ENCODE results near the gene CISD1. TPM values are rescaled to one million over a fixed set of nuclear protein-coding genes. Genes with fewer than 3 reads are reported as not detected.

Gene CISD1
- total and polyA plus RNA-seq, 8 donors, result 1.2 to 93.6 (median 14.7) TPM

DNA sequence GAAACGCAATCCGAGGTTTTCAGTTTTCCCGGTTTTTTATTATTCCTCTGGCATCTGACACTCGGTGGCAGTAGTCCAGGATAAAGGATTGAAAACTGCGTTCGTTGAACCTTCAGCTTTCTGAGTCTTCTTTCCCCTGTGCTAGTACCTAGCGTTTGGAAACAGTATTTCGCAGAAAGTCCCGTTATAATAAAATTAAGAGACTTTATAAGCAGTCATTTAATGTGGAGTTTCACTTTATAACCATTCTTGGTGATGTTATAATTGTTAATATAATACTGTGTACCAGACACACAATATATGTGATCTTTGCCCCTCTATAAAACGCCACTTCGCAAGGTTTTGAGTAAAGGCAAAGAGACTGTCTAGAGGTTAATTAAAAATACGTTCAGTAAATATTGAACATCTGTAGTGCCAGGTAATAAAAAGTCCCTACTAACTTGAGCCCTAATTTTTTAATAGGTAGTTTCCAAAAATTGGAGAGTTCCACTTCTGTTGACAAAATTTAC, 874 bp downstream of the CISD1 start:
- no peaks in the 10 kb centered on the region for H3K36me3 ChIP-seq
- TF ChIP-seq EP300 (IDR thresholded peaks at IDR 0.05) (no peak), POLR2AphosphoS5 (IDR thresholded peaks at IDR 0.05) (no peak)
- DNase-seq, result no peak
- H3K9me3 ChIP-seq, result no peaks in the 10 kb centered on the region
- intact Hi-C loops (cut with DNase I; ENCODE audit: low total_unique reads), result no loop called here
- H3K27me3 ChIP-seq, result no peaks in the 10 kb centered on the region
- H3K4me1 ChIP-seq, result peaks cover 6 to 41% (median 25%) of the 10 kb centered on the region in 4 donors
- H3K4me3 ChIP-seq, result peak overlapping the region; percentile 75 to 89 (median 83)
- WGBS, 5 donors, result 7 to 18% (median 10%) methylated on average over 12 of the region's 12 CpGs
- H3K27ac ChIP-seq, result peak overlapping the region; percentile 90 to 100 (median 98)

DNA sequence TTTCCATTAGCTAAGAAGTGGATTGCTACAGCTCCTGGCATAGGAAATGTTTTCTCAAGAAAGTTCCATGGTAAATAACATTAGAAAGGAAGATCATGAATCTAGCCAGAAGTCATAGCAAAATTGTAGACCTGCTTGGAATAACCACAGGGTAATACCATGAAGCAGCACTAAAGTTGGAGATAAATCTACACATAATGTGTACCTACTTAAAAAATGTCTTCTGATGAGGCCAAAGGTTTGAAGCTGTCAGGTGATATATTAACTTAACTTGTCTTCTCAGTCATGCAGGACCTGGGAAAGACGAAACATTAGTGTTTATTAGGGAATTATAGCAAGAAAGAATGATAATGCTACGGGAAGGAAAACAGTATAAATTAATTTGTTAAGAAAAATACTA, 6.3 kb downstream of the CISD1 start:
- Histone ChIP-seq H3K27me3 (no peaks in the 10 kb centered on the region), H3K4me1 (peaks cover 0 to 29% (median 6%) of the 10 kb centered on the region in 4 donors), H3K9me3 (no peaks in the 10 kb centered on the region), H3K27ac (peak overlapping the region in 2 of 5 donors; percentile 9 to 33), H3K36me3 (peaks cover 0 to 20% (median 16%) of the 10 kb centered on the region in 4 donors), H3K4me3 (no peak overlapping the region)
- 74 to 97% (median 85%) methylated on average over 2 of the region's 2 CpGs for WGBS, 5 donors
- no peak for DNase-seq
- intact Hi-C loops (cut with DNase I; ENCODE audit: low total_unique reads), result no loop called here
- no peak for TF ChIP-seq POLR2AphosphoS5 (IDR thresholded peaks at IDR 0.05)
- TF ChIP-seq EP300 (IDR thresholded peaks at IDR 0.05), result no peak
- TF ChIP-seq POLR2A (IDR thresholded peaks at IDR 0.05), result no peak
- TF ChIP-seq, protein P1, sequence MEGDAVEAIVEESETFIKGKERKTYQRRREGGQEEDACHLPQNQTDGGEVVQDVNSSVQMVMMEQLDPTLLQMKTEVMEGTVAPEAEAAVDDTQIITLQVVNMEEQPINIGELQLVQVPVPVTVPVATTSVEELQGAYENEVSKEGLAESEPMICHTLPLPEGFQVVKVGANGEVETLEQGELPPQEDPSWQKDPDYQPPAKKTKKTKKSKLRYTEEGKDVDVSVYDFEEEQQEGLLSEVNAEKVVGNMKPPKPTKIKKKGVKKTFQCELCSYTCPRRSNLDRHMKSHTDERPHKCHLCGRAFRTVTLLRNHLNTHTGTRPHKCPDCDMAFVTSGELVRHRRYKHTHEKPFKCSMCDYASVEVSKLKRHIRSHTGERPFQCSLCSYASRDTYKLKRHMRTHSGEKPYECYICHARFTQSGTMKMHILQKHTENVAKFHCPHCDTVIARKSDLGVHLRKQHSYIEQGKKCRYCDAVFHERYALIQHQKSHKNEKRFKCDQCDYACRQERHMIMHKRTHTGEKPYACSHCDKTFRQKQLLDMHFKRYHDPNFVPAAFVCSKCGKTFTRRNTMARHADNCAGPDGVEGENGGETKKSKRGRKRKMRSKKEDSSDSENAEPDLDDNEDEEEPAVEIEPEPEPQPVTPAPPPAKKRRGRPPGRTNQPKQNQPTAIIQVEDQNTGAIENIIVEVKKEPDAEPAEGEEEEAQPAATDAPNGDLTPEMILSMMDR (IDR thresholded peaks at IDR 0.05), result no peak

DNA sequence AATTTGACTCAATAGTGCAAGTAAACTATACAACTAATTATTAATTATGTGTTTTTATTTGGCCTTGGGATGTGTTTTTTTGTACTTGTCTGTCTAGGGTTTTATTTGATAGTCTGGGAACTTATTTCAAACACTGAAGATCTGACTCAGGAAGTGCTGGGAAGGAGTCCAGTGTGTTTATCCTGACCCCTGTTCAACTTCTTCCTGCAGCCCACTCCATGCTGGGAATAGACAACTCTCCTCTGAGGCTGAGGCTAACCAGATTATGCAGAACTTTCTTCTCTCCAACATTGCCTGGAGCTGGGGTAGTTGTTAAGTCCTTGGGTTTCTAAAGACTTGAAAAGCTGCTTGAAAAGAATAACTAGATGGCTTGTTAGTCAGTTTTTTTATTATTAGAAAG, 6.9 kb downstream of the CISD1 start:
- intact Hi-C loops (cut with DNase I; ENCODE audit: low total_unique reads), result no loop called here
- DNase-seq, result peak in 1 of 2 donors; percentile 19
- Histone ChIP-seq H3K27ac (peak overlapping the region in 2 of 5 donors; percentile 9 to 33), H3K36me3 (peaks cover 0 to 20% (median 16%) of the 10 kb centered on the region in 4 donors), H3K9me3 (no peaks in the 10 kb centered on the region), H3K27me3 (no peaks in the 10 kb centered on the region), H3K4me3 (no peak overlapping the region), H3K4me1 (peaks cover 0 to 30% (median 5%) of the 10 kb centered on the region in 4 donors)
- TF ChIP-seq EP300 (IDR thresholded peaks at IDR 0.05), result no peak
- no peak for TF ChIP-seq POLR2A (IDR thresholded peaks at IDR 0.05)
- TF ChIP-seq, protein P1 (IDR thresholded peaks at IDR 0.05), result no peak
- TF ChIP-seq POLR2AphosphoS5 (IDR thresholded peaks at IDR 0.05), result peak in 1 of 3 donors; percentile 44

DNA sequence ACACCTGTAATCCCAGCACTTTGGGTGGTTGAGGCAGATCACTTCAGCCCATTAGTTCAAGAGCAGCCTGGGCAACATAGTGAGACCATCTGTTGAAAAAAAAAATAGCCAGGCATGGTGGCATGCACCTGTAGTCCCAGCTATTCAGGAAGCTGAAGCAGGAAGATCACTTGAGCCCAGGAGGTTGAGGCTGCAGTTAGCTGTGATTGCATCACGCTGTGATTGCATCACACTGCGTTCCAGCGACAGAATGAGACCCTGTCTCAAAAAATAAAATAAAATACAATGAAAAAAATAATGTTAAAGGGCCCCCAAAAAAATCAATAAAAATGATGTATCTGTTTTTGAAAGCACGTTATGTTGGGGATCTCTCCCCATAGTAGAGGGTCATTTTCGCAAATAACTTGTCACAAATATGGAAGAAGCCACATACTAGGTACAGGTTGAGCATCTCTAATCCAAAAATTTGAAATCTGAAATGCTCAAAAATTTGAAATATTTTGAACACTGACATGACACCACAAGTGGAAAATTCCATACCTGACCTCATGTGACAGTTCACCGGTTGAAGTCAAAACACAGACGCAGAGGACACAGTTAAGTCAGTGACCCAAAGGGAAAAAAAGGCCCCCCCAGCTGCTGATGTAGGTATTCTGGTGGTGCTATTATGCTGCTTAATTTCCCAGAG, 9.5 kb downstream of the CISD1 start:
- H3K4me1 ChIP-seq, result peaks cover 0 to 45% (median 15%) of the 10 kb centered on the region in 4 donors
- H3K4me3 ChIP-seq, result no peak overlapping the region
- WGBS, 5 donors, result 86 to 94% (median 92%) methylated on average over 7 of the region's 7 CpGs
- intact Hi-C loops (cut with DNase I; ENCODE audit: low total_unique reads), result no loop called here
- H3K36me3 ChIP-seq, result peaks cover 0 to 20% (median 16%) of the 10 kb centered on the region in 4 donors
- DNase-seq, result no peak
- H3K27ac ChIP-seq, result no peak overlapping the region
- TF ChIP-seq POLR2AphosphoS5 (IDR thresholded peaks at IDR 0.05) (no peak), POLR2A (IDR thresholded peaks at IDR 0.05) (no peak), EP300 (IDR thresholded peaks at IDR 0.05) (no peak)
- TF ChIP-seq, protein P1 (IDR thresholded peaks at IDR 0.05), result no peak
- no peaks in the 10 kb centered on the region for H3K27me3 ChIP-seq
- no peaks in the 10 kb centered on the region for H3K9me3 ChIP-seq

DNA sequence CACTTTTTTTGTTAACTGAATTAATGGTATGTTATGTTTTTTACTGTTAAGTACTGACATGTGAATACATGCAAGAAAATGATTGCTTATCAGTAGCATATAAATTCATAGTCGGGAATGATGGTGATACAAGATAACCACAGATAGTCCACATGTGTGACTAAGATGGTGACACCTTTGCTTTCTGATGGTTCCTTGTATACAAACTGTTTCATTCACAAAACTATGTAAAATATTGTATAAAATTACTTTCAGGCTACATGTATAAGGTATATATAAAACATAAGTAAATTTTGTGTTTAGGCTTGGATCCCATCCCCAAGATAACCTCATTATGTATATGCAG, 10.0 kb downstream of the CISD1 start:
- H3K36me3 ChIP-seq, result peaks cover 0 to 20% (median 16%) of the 10 kb centered on the region in 4 donors
- H3K27me3 ChIP-seq, result no peaks in the 10 kb centered on the region
- no peak for TF ChIP-seq POLR2A (IDR thresholded peaks at IDR 0.05)
- no peak overlapping the region for H3K4me3 ChIP-seq
- intact Hi-C loops (cut with DNase I; ENCODE audit: low total_unique reads), result no loop called here
- no peaks in the 10 kb centered on the region for H3K9me3 ChIP-seq
- no peak overlapping the region for H3K27ac ChIP-seq
- peaks cover 0 to 42% (median 15%) of the 10 kb centered on the region in 4 donors for H3K4me1 ChIP-seq
- no peak for DNase-seq
- 77 to 93% (median 81%) methylated on average over 1 of the region's 1 CpG for WGBS, 5 donors
